ENCODE measurements around the gene HEXB. TPM values are rescaled to one million over a fixed set of nuclear protein-coding genes. Genes with fewer than 3 reads are reported as not detected.

The HEXB gene
- total and polyA plus RNA-seq, 2 of the 13 experiments (the other 11 are each of a cell fraction or from before 2014, with no cell fraction given) = 100 to 104 TPM

GRCh38 chr5:74640450-74640953 is 44.5 kb upstream of the HEXB start, which contains the start of gene ENC1 (continued):
- TF ChIP-seq KDM6A (CRISPR knock-in tag; IDR thresholded peaks at IDR 0.05; ENCODE audit: low read depth) (peak; percentile 38; the same call in 1 of the 2 replicates), ZSCAN21 (CRISPR knock-in tag; IDR thresholded peaks at IDR 0.05; ENCODE audit: borderline replicate concordance) (peak; percentile 71), ZFP36L1 (CRISPR knock-in tag; IDR thresholded peaks at IDR 0.05) (no peak), ZNF724P (CRISPR knock-in tag; IDR thresholded peaks at IDR 0.05; ENCODE audit: borderline replicate concordance) (peak; percentile 48; the same call in 1 of the 2 replicates), POGZ (CRISPR knock-in tag; IDR thresholded peaks at IDR 0.05) (peak; percentile 92), ZNF879 (CRISPR knock-in tag; IDR thresholded peaks at IDR 0.05) (0 out of 2 replicates have a peak, but pooled peaks have one; percentile 55), ATF7 (IDR thresholded peaks at IDR 0.05) (no peak), ATF7 (CRISPR knock-in tag; IDR thresholded peaks at IDR 0.05) (no peak; the same call in 1 of the 2 replicates), MTA1 (CRISPR knock-in tag; IDR thresholded peaks at IDR 0.05; ENCODE audit: borderline replicate concordance) (peak; percentile 87; the same call in 1 of the 2 replicates), ETV6 (CRISPR knock-in tag; conservative IDR thresholded peaks at IDR 0.05) (peak; percentile 90; the same call in 1 of the 2 replicates), ZNF205 (CRISPR knock-in tag; IDR thresholded peaks at IDR 0.05) (peak; percentile 90), JUND (CRISPR knock-in tag; IDR thresholded peaks at IDR 0.05) (no peak; the same call in 1 of the 2 replicates), TEF (CRISPR knock-in tag; IDR thresholded peaks at IDR 0.05) (no peak), HOXA5 (CRISPR knock-in tag; IDR thresholded peaks at IDR 0.05) (peak; percentile 84), ATF7-NPFF (CRISPR knock-in tag; IDR thresholded peaks at IDR 0.05; ENCODE audit: low read depth) (peak; percentile 93), ZNF709 (CRISPR knock-in tag; IDR thresholded peaks at IDR 0.05) (peak; percentile 85; the same call in 1 of the 2 replicates), RNF219 (CRISPR knock-in tag; IDR thresholded peaks at IDR 0.05) (no peak), ZNF513 (CRISPR knock-in tag; conservative IDR thresholded peaks at IDR 0.05) (no peak), ARNT2 (CRISPR knock-in tag; IDR thresholded peaks at IDR 0.05; ENCODE audit: low read depth) (peak; percentile 89), ZSCAN12 (CRISPR knock-in tag; IDR thresholded peaks at IDR 0.05) (no peak), NR2F6 (IDR thresholded peaks at IDR 0.05) (no peak), NR2F6 (CRISPR knock-in tag; IDR thresholded peaks at IDR 0.05) (peak; percentile 62), ATM (IDR thresholded peaks at IDR 0.05; ENCODE audit: borderline replicate concordance) (no peak), ZNF850 (CRISPR knock-in tag; conservative IDR thresholded peaks at IDR 0.05) (peak; percentile 40; the same call in 1 of the 2 replicates), TBL1XR1 (IDR thresholded peaks at IDR 0.05; ENCODE audit: borderline replicate concordance, low read length, partially characterized antibody) (no peak), KDM1A (CRISPR knock-in tag; IDR thresholded peaks at IDR 0.05) (no peak), ZNF12 (CRISPR knock-in tag; IDR thresholded peaks at IDR 0.05) (no peak; the same call in 1 of the 2 replicates), XBP1 (CRISPR knock-in tag; IDR thresholded peaks at IDR 0.05) (no peak; the same call in 1 of the 2 replicates), MIXL1 (CRISPR knock-in tag; IDR thresholded peaks at IDR 0.05) (peak; percentile 84), KMT2B (CRISPR knock-in tag; IDR thresholded peaks at IDR 0.05) (peak; percentile 65; the same call in 1 of the 2 replicates), RNF2 (conservative IDR thresholded peaks at IDR 0.05; ENCODE audit: low read depth) (0 out of 2 replicates have a peak, but pooled peaks have one; percentile 24)

All from HepG2 (cell line).